PC-9 (cell line): ENCODE results near the gene RNF126. TPM values are rescaled to one million over a fixed set of nuclear protein-coding genes. Genes with fewer than 3 reads are reported as not detected.
A peak's percentile ranks its signal among the peaks of the same experiment; 100 is the strongest.

Source experiments
- BruUV-seq: library from RNA; stranded (reverse); fragments of 400-500 nt; replicated peaks from 2 replicates; lab custom pipeline; 2021; lab: Mats Ljungman, UMichigan
- CTCF ChIA-PET: fragments of 300-600 bp; sonication (Branson Sonifier 250); formaldehyde crosslinking; loops from one replicate; lab custom pipeline; 2022; ENCODE audit warnings: antibody characterized with exemption; lab: Charles Lee
- POLR2A ChIA-PET: fragments of 300-600 bp; sonication (Branson Sonifier 250); formaldehyde crosslinking; loops from one replicate; lab custom pipeline; 2022; ENCODE audit warnings: antibody characterized with exemption; ENCODE audit not compliant: unreplicated experiment; lab: Charles Lee
- DNase-seq, 2 experiments: peaks; one replicate each; pipeline versions ENCODE4 v3.0.0 to v3.0.0-alpha.2; 2015 to 2022; ENCODE audit warnings: mixed read lengths in 1 of 2
- H2AFZ ChIP-seq: fragments of 200-600 bp; sonication (generic); 2 replicates; pipeline ENCODE4 v1.8.1; 2017; ENCODE audit warnings: antibody characterized with exemption
- H3F3A ChIP-seq: fragments of 200-600 bp; sonication (generic); 2 replicates; pipeline ENCODE4 v1.8.1; 2017; ENCODE audit warnings: antibody characterized with exemption, mild to moderate bottlenecking, low read depth; ENCODE audit not compliant: insufficient read depth
- H3K27ac ChIP-seq: fragments of 200-600 bp; sonication (generic); 2 replicates; pipeline ENCODE4 v1.6.1; 2016; ENCODE audit warnings: mixed run types
- H3K27me3 ChIP-seq: fragments of 200-600 bp; sonication (generic); 2 replicates; pipeline ENCODE4 v1.6.1; 2016; ENCODE audit warnings: low read depth, mixed run types; ENCODE audit not compliant: insufficient read depth
- H3K36me3 ChIP-seq: fragments of 200-600 bp; sonication (generic); 2 replicates; pipeline ENCODE4 v1.6.1; 2016; ENCODE audit warnings: low read depth, mixed run types
- H3K4me1 ChIP-seq: fragments of 200-600 bp; sonication (generic); replicated peaks from 2 replicates; pipeline ENCODE4 v1.6.1; 2016; ENCODE audit warnings: mixed run types; ENCODE audit not compliant: insufficient read depth
- H3K4me2 ChIP-seq: fragments of 200-600 bp; sonication (generic); 2 replicates; pipeline ENCODE4 v1.6.1; 2017; ENCODE audit warnings: mixed run types
- H3K4me3 ChIP-seq: fragments of 200-600 bp; sonication (generic); 2 replicates; pipeline ENCODE4 v1.6.1; 2016; ENCODE audit warnings: mixed run types
- H3K79me2 ChIP-seq: fragments of 200-600 bp; sonication (generic); 2 replicates; pipeline ENCODE4 v1.6.1; 2017; ENCODE audit warnings: low read depth, mixed run types
- H3K9me2 ChIP-seq: fragments of 200-600 bp; sonication (generic); 2 replicates; pipeline ENCODE4 v1.8.1; 2017; ENCODE audit warnings: mild to moderate bottlenecking; ENCODE audit not compliant: insufficient read depth
- H3K9me3 ChIP-seq: fragments of 200-600 bp; sonication (generic); 2 replicates; pipeline ENCODE4 v1.8.1; 2016; ENCODE audit warnings: low read depth; ENCODE audit not compliant: insufficient read depth
- H4K20me1 ChIP-seq: fragments of 200-600 bp; sonication (generic); 2 replicates; pipeline ENCODE4 v1.8.1; 2017; ENCODE audit not compliant: insufficient read depth
- EZH2 ChIP-seq: fragments of 200-600 bp; sonication (generic); IDR thresholded peaks from 2 replicates; pipeline ENCODE4 v1.8.0; 2017; ENCODE audit warnings: antibody characterized with exemption, low read depth
- intact Hi-C: fragments of 100-400 bp; cut with micrococcal nuclease; formaldehyde crosslinking; loops from one replicate; pipeline ENCODE4 v1.10.0; 2022; ENCODE audit not compliant: unreplicated experiment
- total RNA-seq: library from RNA; stranded (reverse); gene quantifications from 2 replicates; pipeline ENCODE4 v1.2.3, GENCODE V29; 2021
- TF ChIP-seq, protein P1 (sequence below): fragments of 200-600 bp; sonication (generic); conservative IDR thresholded peaks from 2 replicates; pipeline ENCODE4 v1.6.1; 2017; ENCODE audit warnings: mixed run types, antibody characterized with exemption, mild to moderate bottlenecking, moderate library complexity

The RNF126 gene
- total RNA-seq, 1 experiment from 2014 or later: 54.4 TPM

DNA sequence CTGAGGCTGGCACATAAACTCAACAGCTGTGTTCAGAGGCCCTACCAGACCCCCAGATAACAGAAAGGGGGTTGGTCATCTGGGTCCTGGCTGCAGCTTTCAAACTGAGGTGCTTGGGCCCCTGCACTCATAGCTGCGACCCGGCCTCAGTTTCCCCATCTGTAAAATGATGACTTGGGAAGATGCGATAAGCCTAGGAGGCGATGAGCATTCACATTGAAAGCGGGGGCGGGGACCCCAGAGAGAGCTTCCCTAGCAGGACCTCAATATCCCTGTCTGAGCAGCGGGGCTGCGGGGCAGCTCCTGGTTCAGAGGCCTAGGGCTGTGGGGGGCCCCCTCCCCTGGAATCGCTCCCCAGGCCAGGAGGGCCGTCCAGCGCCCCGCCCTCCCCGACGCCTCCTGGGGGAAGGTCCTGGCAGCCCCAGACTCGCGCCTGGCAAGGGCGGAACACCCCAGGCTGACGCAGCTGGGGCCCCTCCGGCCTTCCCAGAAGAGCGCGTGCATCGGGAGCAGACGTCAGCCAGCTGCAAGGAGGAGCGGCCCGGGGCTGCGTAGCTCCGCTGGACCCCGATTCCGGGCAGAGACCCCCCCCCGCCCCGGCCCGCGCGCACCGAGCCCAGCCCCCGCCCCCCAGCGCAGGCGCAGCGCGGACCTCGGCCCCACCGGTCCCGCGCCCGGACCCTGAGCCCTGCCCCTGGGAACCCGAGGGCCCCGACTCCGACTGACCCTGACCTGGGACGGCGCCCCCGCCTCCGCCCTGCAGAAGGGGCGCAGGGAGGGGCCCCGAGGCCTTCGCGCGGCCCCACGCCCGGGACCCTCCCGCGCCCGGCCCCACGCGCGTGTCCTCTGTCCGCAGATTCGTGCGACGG is 16.6 kb upstream of the RNF126 start:
- TF ChIP-seq, protein P1, sequence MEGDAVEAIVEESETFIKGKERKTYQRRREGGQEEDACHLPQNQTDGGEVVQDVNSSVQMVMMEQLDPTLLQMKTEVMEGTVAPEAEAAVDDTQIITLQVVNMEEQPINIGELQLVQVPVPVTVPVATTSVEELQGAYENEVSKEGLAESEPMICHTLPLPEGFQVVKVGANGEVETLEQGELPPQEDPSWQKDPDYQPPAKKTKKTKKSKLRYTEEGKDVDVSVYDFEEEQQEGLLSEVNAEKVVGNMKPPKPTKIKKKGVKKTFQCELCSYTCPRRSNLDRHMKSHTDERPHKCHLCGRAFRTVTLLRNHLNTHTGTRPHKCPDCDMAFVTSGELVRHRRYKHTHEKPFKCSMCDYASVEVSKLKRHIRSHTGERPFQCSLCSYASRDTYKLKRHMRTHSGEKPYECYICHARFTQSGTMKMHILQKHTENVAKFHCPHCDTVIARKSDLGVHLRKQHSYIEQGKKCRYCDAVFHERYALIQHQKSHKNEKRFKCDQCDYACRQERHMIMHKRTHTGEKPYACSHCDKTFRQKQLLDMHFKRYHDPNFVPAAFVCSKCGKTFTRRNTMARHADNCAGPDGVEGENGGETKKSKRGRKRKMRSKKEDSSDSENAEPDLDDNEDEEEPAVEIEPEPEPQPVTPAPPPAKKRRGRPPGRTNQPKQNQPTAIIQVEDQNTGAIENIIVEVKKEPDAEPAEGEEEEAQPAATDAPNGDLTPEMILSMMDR: no peak
- no peak for TF ChIP-seq EZH2
- Histone ChIP-seq H3K9me2 (no peaks in the 10 kb centered on the region), H3K79me2 (peaks cover 19% of the 10 kb centered on the region), H4K20me1 (no peaks in the 10 kb centered on the region), H3K4me1 (peaks cover 30% of the 10 kb centered on the region), H3K9me3 (no peaks in the 10 kb centered on the region), H3K36me3 (no peaks in the 10 kb centered on the region), H3K4me2 (peak overlapping the region; percentile 95), H3K27ac (no peak overlapping the region; the same call in 1 of the 2 replicates), H3F3A (peaks cover 33% of the 10 kb centered on the region), H3K27me3 (no peaks in the 10 kb centered on the region), H3K4me3 (peak overlapping the region; percentile 75), H2AFZ (no peak overlapping the region)
- intact Hi-C loops: no loop called here
- BruUV-seq: no TSS peak
- POLR2A ChIA-PET: interaction anchor here (0.7 kb wide), 1 partner anchor 104 kb away, joined by 6 read pairs; no protein-coding TSS in a partner anchor
- DNase-seq: peak in 1 of 2 experiments; percentile 55
- CTCF ChIA-PET: interaction anchor here (0.6 kb wide), 1 partner anchor 51 kb away, joined by 3 read pairs; no protein-coding TSS in a partner anchor

GRCh38 chr19:678791-679388 is 15.9 kb upstream of the RNF126 start:
- POLR2A ChIA-PET: no interaction called here
- Histone ChIP-seq H3K79me2 (peaks cover 19% of the 10 kb centered on the region), H3K27ac (no peak overlapping the region), H2AFZ (no peak overlapping the region), H3K4me3 (peak overlapping the region; percentile 75; the same call in 1 of the 2 replicates), H3K9me2 (no peaks in the 10 kb centered on the region), H3K9me3 (no peaks in the 10 kb centered on the region), H4K20me1 (no peaks in the 10 kb centered on the region), H3K4me1 (peaks cover 30% of the 10 kb centered on the region), H3K4me2 (peak overlapping the region; percentile 95), H3K36me3 (no peaks in the 10 kb centered on the region), H3F3A (peaks cover 33% of the 10 kb centered on the region), H3K27me3 (no peaks in the 10 kb centered on the region)
- CTCF ChIA-PET: no interaction called here
- DNase-seq: no peak
- TSS peak; percentile 65 for BruUV-seq
- TF ChIP-seq, protein P1: no peak
- no peak for TF ChIP-seq EZH2
- intact Hi-C loops: no loop called here
